Left lobe of liver (tissue), 2 donors: Measurements from ENCODE around the gene BEGAIN. TPM values are rescaled to one million over a fixed set of nuclear protein-coding genes. Genes with fewer than 3 reads are reported as not detected.

ENCODE experiments used
- ATAC-seq: fragments of 200-7000 bp; cut with Tn5 transposase; one replicate; pipeline ENCODE4 v1.9.1; 2020; ENCODE audit warnings: mild to moderate bottlenecking, moderate library complexity
- DNase-seq: peaks from one replicate; pipeline ENCODE4 v3.0.0-alpha.2; 2020; ENCODE audit warnings: low spot score
- total RNA-seq: library from RNA; stranded (reverse); gene quantifications from one replicate; pipeline ENCODE4 v1.2.1, GENCODE V29; 2021
- donor health status: DM: no; HTN: no; CAD: no; lungs with moderate emphysema.
- donor health status: DM: no; HTN: yes; CAD: no.

Gene BEGAIN
- total RNA-seq, 1 donor from 2014 or later, result 0.70 TPM

GRCh38 chr14:100601914-100602313, 14.7 kb upstream of the BEGAIN start:
- DNase-seq, result no peak
- no peak for ATAC-seq

GRCh38 chr14:100601064-100601463, 13.8 kb upstream of the BEGAIN start:
- no peak for ATAC-seq
- DNase-seq, result no peak

GRCh38 chr14:100599981-100600380, 12.8 kb upstream of the BEGAIN start:
- ATAC-seq (no peak), DNase-seq (no peak)

GRCh38 chr14:100594625-100594951, 7.4 kb upstream of the BEGAIN start:
- no peak for DNase-seq

GRCh38 chr14:100593751-100594624, 6.8 kb upstream of the BEGAIN start:
- ATAC-seq (no peak), DNase-seq (no peak)

More at GRCh38 chr14:100594625-100594951, 7.4 kb upstream of the BEGAIN start:
- ATAC-seq, result no peak

GRCh38 chr14:100592972-100593371, 5.8 kb upstream of the BEGAIN start:
- ATAC-seq (no peak), DNase-seq (no peak)

GRCh38 chr14:100592461-100592891, 5.3 kb upstream of the BEGAIN start:
- DNase-seq (no peak), ATAC-seq (no peak)

GRCh38 chr14:100591453-100592371, 4.5 kb upstream of the BEGAIN start:
- ATAC-seq (no peak), DNase-seq (no peak)

- no peak for DNase-seq
- no peak for ATAC-seq
Measured at GRCh38 chr14:100590726-100591452, 3.7 kb upstream of the BEGAIN start.

- ATAC-seq, result no peak
- no peak for DNase-seq
Measured at GRCh38 chr14:100589760-100590469, 2.7 kb upstream of the BEGAIN start.

GRCh38 chr14:100589071-100589759, 2.0 kb upstream of the BEGAIN start:
- ATAC-seq (no peak), DNase-seq (no peak)

- DNase-seq (no peak), ATAC-seq (no peak)
Measured at GRCh38 chr14:100588671-100589070, 1.5 kb upstream of the BEGAIN start.

GRCh38 chr14:100587763-100588411, 670 bp upstream of the BEGAIN start:
- no peak for DNase-seq

GRCh38 chr14:100586403-100587085, 673 bp downstream of the BEGAIN start:
- DNase-seq (no peak), ATAC-seq (peak; percentile 28)

More at GRCh38 chr14:100587763-100588411, 670 bp upstream of the BEGAIN start:
- no peak for ATAC-seq

GRCh38 chr14:100586153-100586402, 1.1 kb downstream of the BEGAIN start:
- ATAC-seq, result no peak
- DNase-seq, result no peak

- no peak for DNase-seq
- no peak for ATAC-seq
Measured at GRCh38 chr14:100585448-100586152, 1.6 kb downstream of the BEGAIN start.

GRCh38 chr14:100584056-100585031, 2.9 kb downstream of the BEGAIN start:
- ATAC-seq (no peak), DNase-seq (no peak)
